IMR-90 (cell line): Measurements from ENCODE around the gene ZNF524. TPM values are rescaled to one million over a fixed set of nuclear protein-coding genes. Genes with fewer than 3 reads are reported as not detected.

ENCODE experiments used
- ATAC-seq: fragments of 200-7000 bp; cut with Tn5 transposase; 2 replicates; pipeline ENCODE4 v1.9.1; 2020; ENCODE audit warnings: low read depth, mild to moderate bottlenecking, moderate library complexity
- BruUV-seq: library from RNA; stranded (reverse); fragments of 400-500 nt; replicated peaks from 2 replicates; lab custom pipeline; 2021; lab: Mats Ljungman, UMichigan
- CTCF ChIA-PET: fragments of 300-600 bp; formaldehyde crosslinking; extraction: SDS; loops from one replicate; lab custom pipeline; 2021; ENCODE audit warnings: antibody characterized with exemption; lab: Yijun Ruan, JAX
- POLR2A ChIA-PET: fragments of 300-600 bp; sonication (Branson Sonifier 250); formaldehyde crosslinking; loops from one replicate; lab custom pipeline; 2022; ENCODE audit warnings: antibody characterized with exemption; ENCODE audit not compliant: unreplicated experiment; lab: Charles Lee
- DNase-seq: peaks from one replicate; pipeline ENCODE4 v3.0.0; 2013
- H2AFZ ChIP-seq: replicated peaks from 2 replicates; pipeline ENCODE3; 2013; ENCODE audit warnings: low read length, mild to moderate bottlenecking; ENCODE audit not compliant: poor library complexity
- H2AK5ac ChIP-seq: 2 replicates; pipeline ENCODE4 v1.6.1; 2013; ENCODE audit warnings: low read depth, low read length, inconsistent platforms
- H2AK9ac ChIP-seq: replicated peaks from 2 replicates; pipeline ENCODE3; 2013; ENCODE audit warnings: mild to moderate bottlenecking, low read depth, low read length, moderate library complexity; ENCODE audit not compliant: poor library complexity
- H2BK120ac ChIP-seq: 2 replicates; pipeline ENCODE4 v1.6.1; 2013; ENCODE audit warnings: low read depth, low read length, inconsistent platforms
- H2BK15ac ChIP-seq: 3 replicates; pipeline ENCODE4 v1.6.1; 2013; ENCODE audit warnings: low read depth, low read length, inconsistent platforms
- H2BK20ac ChIP-seq: 2 replicates; pipeline ENCODE4 v1.6.1; 2013; ENCODE audit warnings: low read depth, mild to moderate bottlenecking, inconsistent platforms, low read length, moderate library complexity
- H2BK5ac ChIP-seq: 2 replicates; pipeline ENCODE4 v1.6.1; 2013; ENCODE audit warnings: mild to moderate bottlenecking, low read depth, low read length, inconsistent platforms; ENCODE audit not compliant: poor library complexity, severe bottlenecking
- H3K14ac ChIP-seq: replicated peaks from 2 replicates; pipeline ENCODE4 v1.6.1; 2013; ENCODE audit warnings: low read depth, low read length, inconsistent platforms
- H3K18ac ChIP-seq: 2 replicates; pipeline ENCODE4 v1.6.1; 2013; ENCODE audit warnings: low read depth, low read length, control low read depth
- H3K23ac ChIP-seq: 2 replicates; pipeline ENCODE4 v1.6.1; 2013; ENCODE audit warnings: low read depth, low read length, inconsistent platforms
- H3K27ac ChIP-seq: 2 replicates; pipeline ENCODE4 v1.5.1; 2013; ENCODE audit warnings: mild to moderate bottlenecking, control low read depth, low read length; ENCODE audit not compliant: insufficient read depth
- H3K27me3 ChIP-seq: 2 replicates; pipeline ENCODE4 v1.6.1; 2013; ENCODE audit warnings: low read length; ENCODE audit not compliant: control insufficient read depth, insufficient read depth
- H3K36me3 ChIP-seq: 2 replicates; pipeline ENCODE4 v1.6.1; 2013; ENCODE audit warnings: low read length, mixed read lengths; ENCODE audit not compliant: control insufficient read depth, insufficient read depth
- H3K4ac ChIP-seq: 2 replicates; pipeline ENCODE4 v1.6.1; 2013; ENCODE audit warnings: low read depth, low read length, inconsistent platforms
- H3K4me1 ChIP-seq: 2 replicates; pipeline ENCODE4 v1.6.1; 2013; ENCODE audit warnings: low read length, mixed read lengths; ENCODE audit not compliant: control insufficient read depth, insufficient read depth
- H3K4me2 ChIP-seq: 2 replicates; pipeline ENCODE4 v1.6.1; 2013; ENCODE audit warnings: low read depth, mild to moderate bottlenecking, control low read depth, low read length, moderate library complexity
- H3K4me3 ChIP-seq: 2 replicates; pipeline ENCODE4 v1.5.1; 2013; ENCODE audit warnings: low read depth, mild to moderate bottlenecking, control low read depth, low read length, moderate library complexity; ENCODE audit not compliant: insufficient read depth
- H3K56ac ChIP-seq: 2 replicates; pipeline ENCODE4 v1.6.1; 2013; ENCODE audit warnings: low read length, inconsistent platforms; ENCODE audit not compliant: insufficient read depth; ENCODE audit errors: extremely low read depth
- H3K79me1 ChIP-seq, 2 experiments: 2 replicates each; pipeline ENCODE4 v1.6.1; 2013; ENCODE audit warnings: low read length in 2 of 2, inconsistent platforms in 1 of 2, low read depth in 1 of 2
- H3K9ac ChIP-seq: 2 replicates; pipeline ENCODE4 v1.6.1; 2013; ENCODE audit warnings: low read depth, low read length, control low read depth
- H3K9me1 ChIP-seq: 2 replicates; pipeline ENCODE4 v1.6.1; 2013; ENCODE audit warnings: low read length, inconsistent platforms; ENCODE audit not compliant: insufficient read depth
- H3K9me3 ChIP-seq: 2 replicates; pipeline ENCODE4 v1.6.1; 2013; ENCODE audit warnings: low read length; ENCODE audit not compliant: control insufficient read depth, insufficient read depth
- H4K20me1 ChIP-seq: 2 replicates; pipeline ENCODE4 v1.6.1; 2013; ENCODE audit warnings: low read length, inconsistent platforms; ENCODE audit not compliant: insufficient read depth
- H4K5ac ChIP-seq: 2 replicates; pipeline ENCODE4 v1.6.1; 2013; ENCODE audit warnings: mild to moderate bottlenecking, low read depth, low read length, control low read depth
- H4K8ac ChIP-seq, 2 experiments: 2 replicates each; pipeline ENCODE4 v1.6.1; 2013; ENCODE audit warnings: low read depth in 2 of 2, low read length in 2 of 2, control low read depth in 1 of 2, inconsistent platforms in 1 of 2
- H4K91ac ChIP-seq: 2 replicates; pipeline ENCODE4 v1.6.1; 2013; ENCODE audit warnings: low read depth, low read length, inconsistent platforms; ENCODE audit not compliant: insufficient read depth
- BHLHE40 ChIP-seq: fragments of 150-350 bp; IDR thresholded peaks from 2 replicates; pipeline ENCODE4 v1.6.1; 2016; ENCODE audit warnings: mild to moderate bottlenecking, low read depth, low read length
- CEBPB ChIP-seq: IDR thresholded peaks from 2 replicates; pipeline ENCODE4 v1.6.1; 2012; ENCODE audit warnings: low read depth, low read length, improper control_type of control experiment
- CHD1 ChIP-seq: IDR thresholded peaks from 2 replicates; pipeline ENCODE4 v1.6.1; 2012; ENCODE audit warnings: low read depth, low read length, improper control_type of control experiment
- CTCF ChIP-seq: conservative IDR thresholded peaks from 2 replicates; pipeline ENCODE4 v1.5.1; 2012; ENCODE audit warnings: mild to moderate bottlenecking, low read depth, low read length, improper control_type of control experiment
- FOS ChIP-seq: fragments of 150-350 bp; IDR thresholded peaks from 2 replicates; pipeline ENCODE4 v1.6.1; 2016; ENCODE audit warnings: low read depth, low read length
- MAFK ChIP-seq: IDR thresholded peaks from 2 replicates; pipeline ENCODE4 v1.6.1; 2012; ENCODE audit warnings: low read depth, low read length, improper control_type of control experiment
- MAZ ChIP-seq: IDR thresholded peaks from 2 replicates; pipeline ENCODE4 v1.6.1; 2012; ENCODE audit warnings: low read depth, mild to moderate bottlenecking, low read length, improper control_type of control experiment, moderate library complexity, borderline replicate concordance
- MXI1 ChIP-seq: IDR thresholded peaks from 2 replicates; pipeline ENCODE4 v1.6.1; 2012; ENCODE audit warnings: low read depth, mild to moderate bottlenecking, low read length, moderate library complexity, borderline replicate concordance
- NFE2L2 ChIP-seq: fragments of 150-350 bp; IDR thresholded peaks from 2 replicates; pipeline ENCODE4 v1.6.1; 2016; ENCODE audit warnings: low read depth, mild to moderate bottlenecking, low read length
- POLR2A ChIP-seq: IDR thresholded peaks from 2 replicates; pipeline ENCODE4 v1.6.1; 2012; ENCODE audit warnings: mild to moderate bottlenecking, low read depth, low read length
- RAD21 ChIP-seq: IDR thresholded peaks from 2 replicates; pipeline ENCODE4 v1.6.1; 2012; ENCODE audit warnings: low read length, improper control_type of control experiment
- RCOR1 ChIP-seq: IDR thresholded peaks from 2 replicates; pipeline ENCODE4 v1.6.1; 2012; ENCODE audit warnings: mild to moderate bottlenecking, low read length, improper control_type of control experiment; ENCODE audit not compliant: insufficient replicate concordance
- RFX5 ChIP-seq: IDR thresholded peaks from 2 replicates; pipeline ENCODE4 v1.8.0; 2012; ENCODE audit warnings: low read depth, mild to moderate bottlenecking, low read length, moderate library complexity
- SMC3 ChIP-seq: fragments of 150-350 bp; IDR thresholded peaks from 2 replicates; pipeline ENCODE4 v1.6.1; 2016; ENCODE audit warnings: low read depth, mild to moderate bottlenecking, antibody characterized with exemption, low read length, moderate library complexity
- WGBS, 2 experiments: methylation state at CpG; one replicate each; pipeline versions ENCODE4 v1.1.5 to v1.1.7; 2013; ENCODE audit warnings: missing lambda C conversion rate in 2 of 2; ENCODE audit not compliant: insufficient read length in 1 of 2; ENCODE audit errors: extremely low coverage in 2 of 2; 5-methylcytosine and 5-hydroxymethylcytosine counted together
- dilution Hi-C: fragments of 300-500 bp; cut with HindIII; formaldehyde crosslinking; loops from one replicate; pipeline ENCODE4 v1.14.3; 2018; ENCODE audit warnings: low sequenced_read_pairs; ENCODE audit not compliant: unreplicated experiment
- in situ Hi-C: fragments of 300-500 bp; cut with MboI; formaldehyde crosslinking; loops from 3 replicates; pipeline ENCODE4 v1.14.3; 2019; ENCODE audit warnings: low sequenced_read_pairs, inconsistent platforms, mixed read lengths
- intact Hi-C: fragments of 100-400 bp; cut with micrococcal nuclease; formaldehyde crosslinking; loops from 2 replicates; pipeline ENCODE4 v1.10.0; 2022
- polyA plus RNA-seq, 3 experiments: library from polyadenylated mRNA; depleted of rRNA; stranded (reverse); fragments of >200 nt; gene quantifications; 2 replicates each; pipeline ENCODE4 v1.2.3, GENCODE V29; 2012; ENCODE audit warnings: low replicate concordance in 1 of 3
- total RNA-seq: library from RNA; depleted of rRNA; stranded (reverse); fragments of >200 nt; gene quantifications from 2 replicates; pipeline ENCODE4 v1.2.3, GENCODE V29; 2012
- TF ChIP-seq, protein P1 (sequence below): fragments of 150-350 bp; IDR thresholded peaks from 2 replicates; pipeline ENCODE4 v1.6.1; 2017; ENCODE audit warnings: mild to moderate bottlenecking, antibody characterized with exemption, low read length, low read depth
- TF ChIP-seq, protein P2 (sequence below): fragments of 150-350 bp; IDR thresholded peaks from 2 replicates; pipeline ENCODE4 v1.6.1; 2016; ENCODE audit warnings: low read depth, mild to moderate bottlenecking, low read length, moderate library complexity, borderline replicate concordance

The ZNF524 gene
- total and polyA plus RNA-seq, 2 of the 4 experiments (the other 2 are of a cell fraction), result 2.3 to 6.6 TPM

- H4K5ac ChIP-seq, result no peak overlapping the region
- H2BK5ac ChIP-seq, result no peak overlapping the region
- H4K20me1 ChIP-seq, result peaks cover 17% of the 10 kb centered on the region
- no peaks in the 10 kb centered on the region for H3K9me3 ChIP-seq
- no peak overlapping the region for H3K23ac ChIP-seq
- H3K14ac ChIP-seq, result no peak overlapping the region; the same call in 1 of the 2 replicates
- ATAC-seq (no peak; the same call in 1 of the 2 replicates), DNase-seq (no peak)
- no peak overlapping the region for H3K4me2 ChIP-seq
- TF ChIP-seq SMC3, result no peak
- no peak for TF ChIP-seq MXI1
- no peak for TF ChIP-seq MAZ
- TF ChIP-seq CTCF, result no peak
- TF ChIP-seq POLR2A, result no peak
- TF ChIP-seq, protein P1, sequence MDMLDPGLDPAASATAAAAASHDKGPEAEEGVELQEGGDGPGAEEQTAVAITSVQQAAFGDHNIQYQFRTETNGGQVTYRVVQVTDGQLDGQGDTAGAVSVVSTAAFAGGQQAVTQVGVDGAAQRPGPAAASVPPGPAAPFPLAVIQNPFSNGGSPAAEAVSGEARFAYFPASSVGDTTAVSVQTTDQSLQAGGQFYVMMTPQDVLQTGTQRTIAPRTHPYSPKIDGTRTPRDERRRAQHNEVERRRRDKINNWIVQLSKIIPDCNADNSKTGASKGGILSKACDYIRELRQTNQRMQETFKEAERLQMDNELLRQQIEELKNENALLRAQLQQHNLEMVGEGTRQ, result no peak
- no peak for TF ChIP-seq FOS
- TF ChIP-seq CHD1, result no peak
- TF ChIP-seq MAFK, result no peak
- TF ChIP-seq RFX5, result no peak
- no peak for TF ChIP-seq NFE2L2
- no peak for TF ChIP-seq RCOR1
- no peak for TF ChIP-seq RAD21
- no peak for TF ChIP-seq BHLHE40
- TF ChIP-seq, protein P2, sequence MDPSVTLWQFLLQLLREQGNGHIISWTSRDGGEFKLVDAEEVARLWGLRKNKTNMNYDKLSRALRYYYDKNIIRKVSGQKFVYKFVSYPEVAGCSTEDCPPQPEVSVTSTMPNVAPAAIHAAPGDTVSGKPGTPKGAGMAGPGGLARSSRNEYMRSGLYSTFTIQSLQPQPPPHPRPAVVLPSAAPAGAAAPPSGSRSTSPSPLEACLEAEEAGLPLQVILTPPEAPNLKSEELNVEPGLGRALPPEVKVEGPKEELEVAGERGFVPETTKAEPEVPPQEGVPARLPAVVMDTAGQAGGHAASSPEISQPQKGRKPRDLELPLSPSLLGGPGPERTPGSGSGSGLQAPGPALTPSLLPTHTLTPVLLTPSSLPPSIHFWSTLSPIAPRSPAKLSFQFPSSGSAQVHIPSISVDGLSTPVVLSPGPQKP, result no peak
- no peak for TF ChIP-seq CEBPB
- no peak overlapping the region for H3K27ac ChIP-seq
- peaks cover 15% of the 10 kb centered on the region; the same call in 1 of the 2 replicates for H3K9me1 ChIP-seq
- no peak overlapping the region for H3K4me3 ChIP-seq
- no peak overlapping the region for H3K9ac ChIP-seq
- H2BK120ac ChIP-seq, result no peak overlapping the region
- no peak overlapping the region for H2AFZ ChIP-seq
- dilution Hi-C loops (no loop called here), in situ Hi-C loops (no loop called here), intact Hi-C loops (no loop called here)
- 80% methylated on average over 2 of the region's 7 CpGs; no CpG with 5 or more reads in 1 of the 2 experiments for WGBS, 2 experiments
- H3K56ac ChIP-seq, result no peak overlapping the region
- no TSS peak for BruUV-seq
- 0 out of 2 replicates have a peak overlapping the region, but pooled peaks have one; percentile 2 for H3K18ac ChIP-seq
- H2AK9ac ChIP-seq, result no peak overlapping the region
- H2BK15ac ChIP-seq, result no peak overlapping the region
- ChIA-PET CTCF (interaction anchor here (1.5 to 2.4 kb wide), 2 partner anchors 12 to 14 kb away, joined by 4 to 11 read pairs; partner anchors contain the start of gene ZNF865), POLR2A (no interaction called here)
- peak overlapping the region; percentile 35; the same call in 1 of the 2 replicates for H3K4ac ChIP-seq
- peaks cover 10 to 42% of the 10 kb centered on the region in 2 experiments for H3K79me1 ChIP-seq
- peaks cover 42% of the 10 kb centered on the region for H3K36me3 ChIP-seq
- no peak overlapping the region for H2BK20ac ChIP-seq
- H3K27me3 ChIP-seq, result no peaks in the 10 kb centered on the region
- H2AK5ac ChIP-seq, result peak overlapping the region; percentile 56; the same call in 1 of the 2 replicates
- H3K4me1 ChIP-seq, result peaks cover 13% of the 10 kb centered on the region
- H4K91ac ChIP-seq, result no peak overlapping the region; the same call in 1 of the 2 replicates
- peak overlapping the region in 1 of 2 experiments; percentile 2; a peak in 1 of 4 replicates for H4K8ac ChIP-seq
These were observed 18.3 kb downstream of the ZNF524 start for GRCh38 chr19:55618426-55618825.
